ENCODE data around the gene RPL32. TPM values are rescaled to one million over a fixed set of nuclear protein-coding genes. Genes with fewer than 3 reads are reported as not detected.

Gene RPL32
- total RNA-seq, 4 donors from 2014 or later: 1,159 to 2,367 (median 1,696) TPM

DNA sequence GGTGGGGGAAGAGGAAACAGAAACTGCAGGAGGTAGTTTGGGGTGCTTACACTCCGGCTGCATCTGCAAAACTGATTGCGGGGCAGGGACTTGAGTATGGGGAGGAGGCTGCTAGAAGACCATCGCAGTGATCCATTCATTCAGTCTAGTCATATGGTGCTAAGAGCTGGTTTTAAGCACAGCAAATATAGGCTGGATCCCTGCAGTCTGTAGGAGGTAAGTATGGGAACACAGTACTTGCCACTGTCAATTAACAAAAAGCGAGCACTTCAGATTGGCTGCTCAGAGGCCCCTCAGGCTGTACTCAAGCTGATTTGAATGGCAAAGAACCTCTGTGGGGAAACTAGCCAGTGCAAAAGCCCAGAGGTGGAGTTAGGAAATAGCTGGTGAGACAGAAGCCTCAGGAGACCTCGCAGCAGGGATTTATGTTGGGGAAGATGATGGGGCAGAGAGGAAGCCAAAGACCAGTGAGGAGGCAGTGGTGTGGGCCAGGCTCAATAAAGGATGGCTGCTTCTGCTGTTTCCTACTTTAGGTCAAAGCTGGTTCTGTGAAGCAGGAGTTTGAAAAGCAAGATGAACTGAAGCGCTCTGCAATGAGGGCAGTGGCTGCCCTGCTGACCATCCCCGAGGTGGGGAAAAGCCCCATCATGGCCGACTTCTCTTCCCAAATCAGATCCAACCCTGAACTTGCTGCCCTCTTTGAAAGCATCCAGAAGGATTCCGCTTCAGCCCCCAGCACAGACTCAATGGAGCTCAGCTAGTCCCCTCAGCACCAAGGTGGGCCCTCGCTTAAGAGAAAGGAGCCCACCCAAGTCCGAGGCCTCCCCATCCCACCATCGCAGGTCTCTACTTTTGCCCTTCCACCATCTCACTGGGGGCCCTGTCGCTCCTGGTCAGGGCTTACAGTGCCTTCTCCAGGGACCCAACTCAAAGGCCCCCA lies 7.9 kb downstream of the RPL32 start:
- Histone ChIP-seq H3K9me3 (no peaks in the 10 kb centered on the region), H3K4me3 (no peak overlapping the region), H3K36me3 (peaks cover 86% of the 10 kb centered on the region), H3K27ac (no peak overlapping the region), H3K27me3 (no peaks in the 10 kb centered on the region), H3K4me1 (peaks cover 17% of the 10 kb centered on the region)
- WGBS: 77% methylated on average over 13 of the region's 13 CpGs
- DNase-seq (ENCODE audit: low spot score in 2 of 2): no peak
- TF ChIP-seq, protein P1, sequence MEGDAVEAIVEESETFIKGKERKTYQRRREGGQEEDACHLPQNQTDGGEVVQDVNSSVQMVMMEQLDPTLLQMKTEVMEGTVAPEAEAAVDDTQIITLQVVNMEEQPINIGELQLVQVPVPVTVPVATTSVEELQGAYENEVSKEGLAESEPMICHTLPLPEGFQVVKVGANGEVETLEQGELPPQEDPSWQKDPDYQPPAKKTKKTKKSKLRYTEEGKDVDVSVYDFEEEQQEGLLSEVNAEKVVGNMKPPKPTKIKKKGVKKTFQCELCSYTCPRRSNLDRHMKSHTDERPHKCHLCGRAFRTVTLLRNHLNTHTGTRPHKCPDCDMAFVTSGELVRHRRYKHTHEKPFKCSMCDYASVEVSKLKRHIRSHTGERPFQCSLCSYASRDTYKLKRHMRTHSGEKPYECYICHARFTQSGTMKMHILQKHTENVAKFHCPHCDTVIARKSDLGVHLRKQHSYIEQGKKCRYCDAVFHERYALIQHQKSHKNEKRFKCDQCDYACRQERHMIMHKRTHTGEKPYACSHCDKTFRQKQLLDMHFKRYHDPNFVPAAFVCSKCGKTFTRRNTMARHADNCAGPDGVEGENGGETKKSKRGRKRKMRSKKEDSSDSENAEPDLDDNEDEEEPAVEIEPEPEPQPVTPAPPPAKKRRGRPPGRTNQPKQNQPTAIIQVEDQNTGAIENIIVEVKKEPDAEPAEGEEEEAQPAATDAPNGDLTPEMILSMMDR (IDR thresholded peaks at IDR 0.05): no peak
- no peak for TF ChIP-seq POLR2A (IDR thresholded peaks at IDR 0.05)
- TF ChIP-seq POLR2AphosphoS5 (IDR thresholded peaks at IDR 0.05): no peak
- no peak for TF ChIP-seq EP300 (IDR thresholded peaks at IDR 0.05)

DNA sequence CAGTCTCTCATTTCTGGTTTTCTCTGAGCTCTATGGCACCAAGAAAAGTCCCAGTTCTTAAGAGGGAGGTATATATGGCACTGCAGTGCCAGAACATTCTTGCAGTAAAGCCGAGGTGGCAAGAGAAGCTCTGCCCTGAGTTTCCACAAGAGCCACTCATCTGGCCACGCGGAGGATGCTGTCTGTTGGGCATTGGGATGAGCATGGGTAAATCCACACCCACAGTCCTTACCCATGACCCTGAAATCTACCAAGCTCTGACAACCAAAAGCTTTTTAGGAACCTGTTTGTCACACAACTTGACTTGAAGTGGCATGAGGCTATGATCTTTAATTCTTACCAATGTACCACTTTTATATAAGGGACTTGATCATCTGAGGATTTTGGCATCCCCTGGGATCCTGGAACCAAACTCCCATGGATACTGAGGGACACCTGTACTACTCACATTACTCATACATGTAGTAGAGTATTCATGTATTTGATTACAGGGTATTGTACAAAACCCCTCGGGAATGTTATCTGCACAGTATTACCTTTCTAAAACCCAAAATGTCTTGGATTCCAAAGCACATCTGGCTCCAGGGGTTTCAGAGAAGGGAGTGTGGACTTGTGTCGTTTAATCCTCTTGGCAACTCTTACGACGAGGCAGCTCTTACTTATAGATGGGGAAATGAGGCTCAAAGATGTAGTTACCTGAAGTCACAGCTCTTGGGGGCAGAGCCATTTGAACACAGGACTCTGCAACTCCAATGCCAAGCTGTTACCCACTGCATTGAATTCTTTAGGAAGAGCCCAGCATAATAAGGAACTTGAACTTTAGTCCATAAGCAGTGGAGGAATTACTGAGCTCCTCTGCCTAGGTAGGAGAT lies 8.8 kb downstream of the RPL32 start:
- Histone ChIP-seq H3K9me3 (no peaks in the 10 kb centered on the region), H3K4me1 (peaks cover 7% of the 10 kb centered on the region), H3K27ac (no peak overlapping the region), H3K27me3 (no peaks in the 10 kb centered on the region), H3K36me3 (peaks cover 77% of the 10 kb centered on the region), H3K4me3 (no peak overlapping the region)
- no peak for DNase-seq (ENCODE audit: low spot score in 2 of 2)
- no peak for TF ChIP-seq POLR2A (IDR thresholded peaks at IDR 0.05)
- WGBS: 76% methylated on average over 7 of the region's 7 CpGs

DNA sequence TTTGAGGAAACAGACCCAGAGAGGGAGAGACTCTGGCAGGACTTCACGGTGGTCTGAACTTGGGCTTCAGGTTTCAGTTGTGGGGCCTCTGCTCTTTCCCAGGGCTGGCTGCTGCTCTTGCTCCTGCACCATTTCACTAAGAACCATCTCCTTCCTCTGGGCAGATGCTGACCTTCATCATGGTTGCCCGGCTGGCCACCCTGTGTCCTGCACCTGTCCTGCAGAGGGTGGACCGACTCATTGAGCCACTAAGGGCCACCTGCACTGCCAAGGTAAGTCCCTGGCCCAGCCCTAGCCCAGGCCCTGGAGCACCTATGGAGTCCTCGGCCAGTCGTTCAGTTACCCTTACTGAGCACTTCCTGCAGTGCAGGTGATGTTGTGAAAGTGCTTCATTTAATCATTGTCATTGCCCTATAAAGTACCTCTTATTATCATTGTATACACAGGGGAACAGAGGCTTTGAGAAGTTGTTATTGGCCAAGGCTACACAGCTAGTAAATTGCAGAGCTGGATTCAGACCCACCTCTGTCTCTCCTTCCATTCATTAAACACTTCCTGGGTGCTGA lies 10.0 kb downstream of the RPL32 start:
- Histone ChIP-seq H3K4me1 (no peaks in the 10 kb centered on the region), H3K27me3 (no peaks in the 10 kb centered on the region), H3K4me3 (no peak overlapping the region), H3K36me3 (peaks cover 65% of the 10 kb centered on the region), H3K27ac (no peak overlapping the region), H3K9me3 (no peaks in the 10 kb centered on the region)
- 84% methylated on average over 3 of the region's 5 CpGs for WGBS
- TF ChIP-seq, protein P1 (IDR thresholded peaks at IDR 0.05): no peak
- TF ChIP-seq POLR2A (IDR thresholded peaks at IDR 0.05): no peak
- no peak for TF ChIP-seq POLR2AphosphoS5 (IDR thresholded peaks at IDR 0.05)
- no peak for TF ChIP-seq EP300 (IDR thresholded peaks at IDR 0.05)
- no peak for DNase-seq (ENCODE audit: low spot score in 2 of 2)

DNA sequence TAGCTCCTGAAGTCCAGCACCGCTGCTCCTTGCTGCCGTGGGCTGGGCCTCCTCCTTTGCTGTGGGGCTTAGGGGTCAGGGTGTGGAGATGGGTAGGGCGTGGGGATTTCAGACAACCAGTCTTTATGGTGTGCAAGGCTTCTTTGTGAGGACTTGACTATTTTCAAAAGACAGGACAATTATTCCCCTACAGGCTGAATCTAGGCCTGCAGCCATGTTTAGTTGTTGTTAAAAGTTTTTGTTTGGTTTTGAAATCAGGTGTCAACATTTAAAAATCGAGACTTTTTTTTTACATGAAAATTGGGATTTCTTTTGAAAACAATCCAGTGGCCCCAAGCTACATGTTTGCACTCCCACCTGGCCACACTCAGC lies 10.6 kb downstream of the RPL32 start:
- H3K9me3 ChIP-seq: no peaks in the 10 kb centered on the region
- no peaks in the 10 kb centered on the region for H3K27me3 ChIP-seq
- DNase-seq (ENCODE audit: low spot score in 2 of 2): no peak
- TF ChIP-seq, protein P1 (IDR thresholded peaks at IDR 0.05): no peak
- H3K4me3 ChIP-seq: no peak overlapping the region
- peaks cover 63% of the 10 kb centered on the region for H3K36me3 ChIP-seq
- 63% methylated on average over 4 of the region's 4 CpGs for WGBS
- no peak overlapping the region for H3K27ac ChIP-seq
- no peaks in the 10 kb centered on the region for H3K4me1 ChIP-seq

DNA sequence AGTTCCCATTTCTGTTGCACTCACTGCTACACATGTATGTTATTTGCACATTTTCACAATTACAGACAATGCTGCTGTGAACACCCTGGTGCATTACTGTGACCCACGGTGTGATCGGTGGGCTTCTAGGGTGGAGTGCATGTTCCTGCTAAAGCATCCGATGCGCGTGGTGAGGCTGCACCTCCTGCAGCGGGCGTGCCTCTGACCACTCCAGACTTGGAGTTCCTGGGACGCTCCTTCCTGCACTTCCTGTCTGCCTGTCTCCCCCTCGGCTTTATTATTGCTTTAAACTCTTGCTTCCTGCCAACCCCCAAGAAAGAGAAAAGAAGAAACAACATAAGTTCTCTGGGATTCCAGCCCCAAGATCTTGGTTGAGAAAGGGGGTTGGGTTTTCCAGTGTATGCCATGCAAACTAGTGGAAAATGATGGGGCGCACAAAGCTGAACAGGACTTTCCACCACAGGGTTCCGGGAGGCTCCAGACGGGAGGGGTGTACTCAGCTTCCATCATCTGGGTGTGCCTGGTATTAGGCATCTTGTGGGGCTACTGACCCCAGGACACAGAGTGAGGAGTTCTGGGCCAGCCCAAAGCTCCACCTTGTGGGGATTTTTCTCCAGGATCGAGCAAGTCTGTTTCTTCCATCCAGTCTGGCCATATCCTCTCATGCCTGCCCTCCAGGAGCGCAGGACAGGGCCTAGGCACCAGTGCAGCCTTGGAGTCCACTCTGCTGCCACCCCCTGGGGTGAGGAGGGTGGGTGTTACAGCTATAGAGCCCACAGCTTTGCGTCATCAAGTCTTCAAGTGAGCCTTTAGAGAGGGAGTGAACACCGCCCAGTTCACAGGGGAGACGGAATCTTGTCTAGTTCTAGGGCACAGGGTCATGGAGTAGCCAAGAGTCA lies 11.2 kb downstream of the RPL32 start:
- Histone ChIP-seq H3K27me3 (no peaks in the 10 kb centered on the region), H3K36me3 (peaks cover 61% of the 10 kb centered on the region), H3K4me1 (no peaks in the 10 kb centered on the region), H3K4me3 (no peak overlapping the region), H3K9me3 (no peaks in the 10 kb centered on the region), H3K27ac (no peak overlapping the region)
- WGBS: 81% methylated on average over 17 of the region's 17 CpGs
- no peak for TF ChIP-seq POLR2A (IDR thresholded peaks at IDR 0.05)
- DNase-seq (ENCODE audit: low spot score in 2 of 2): no peak
